Measurements from ENCODE around the gene SAXO2. TPM values are rescaled to one million over a fixed set of nuclear protein-coding genes. Genes with fewer than 3 reads are reported as not detected.
"Not testable (repeated sequence)": the region's sequence is repeated elsewhere in the genome, so short reads cannot be mapped to it uniquely, and the experiment has no call there.

SAXO2 gene
- total and polyA plus RNA-seq, 7 donors: 0.23 to 4.8 (median 1.2) TPM; not detected in 1

DNA sequence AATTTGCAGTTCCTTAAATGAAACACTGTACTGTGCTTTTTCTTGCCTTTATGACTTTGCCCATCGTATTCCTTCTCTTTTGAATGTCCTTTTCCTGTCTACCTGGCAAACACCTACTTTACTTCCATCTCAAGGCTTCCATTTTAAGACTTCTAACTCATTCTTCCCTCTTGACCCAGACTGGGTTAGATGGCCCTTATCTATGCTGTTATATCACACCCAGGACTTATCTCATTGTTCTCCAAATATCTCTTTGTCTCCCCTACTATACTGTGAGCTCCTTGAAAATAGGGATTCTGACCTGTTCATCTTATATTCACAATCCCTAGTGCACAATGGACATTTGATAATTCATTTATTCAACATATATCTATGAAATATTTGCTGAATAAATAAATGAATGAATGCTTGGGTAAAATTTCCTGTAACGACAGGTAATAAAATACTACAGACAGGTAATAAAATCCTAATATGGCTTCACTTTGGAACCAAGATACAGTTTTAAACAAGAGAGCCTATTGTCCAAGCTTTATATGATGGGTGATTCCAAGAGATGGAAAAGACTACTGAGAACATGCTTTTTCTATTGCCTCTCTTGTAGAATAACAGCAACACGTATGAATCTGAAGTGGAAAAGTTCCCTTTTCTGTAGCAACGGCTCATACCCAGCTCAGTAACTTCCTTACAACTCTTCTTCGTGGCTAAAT is 22.8 kb upstream of the SAXO2 start:
- no peaks in the 10 kb centered on the region for H3K9me3 ChIP-seq
- H3K27ac ChIP-seq: no peak overlapping the region
- no peaks in the 10 kb centered on the region for H3K27me3 ChIP-seq
- intact Hi-C loops (cut with DNase I): no loop called here
- TF ChIP-seq, protein P1, sequence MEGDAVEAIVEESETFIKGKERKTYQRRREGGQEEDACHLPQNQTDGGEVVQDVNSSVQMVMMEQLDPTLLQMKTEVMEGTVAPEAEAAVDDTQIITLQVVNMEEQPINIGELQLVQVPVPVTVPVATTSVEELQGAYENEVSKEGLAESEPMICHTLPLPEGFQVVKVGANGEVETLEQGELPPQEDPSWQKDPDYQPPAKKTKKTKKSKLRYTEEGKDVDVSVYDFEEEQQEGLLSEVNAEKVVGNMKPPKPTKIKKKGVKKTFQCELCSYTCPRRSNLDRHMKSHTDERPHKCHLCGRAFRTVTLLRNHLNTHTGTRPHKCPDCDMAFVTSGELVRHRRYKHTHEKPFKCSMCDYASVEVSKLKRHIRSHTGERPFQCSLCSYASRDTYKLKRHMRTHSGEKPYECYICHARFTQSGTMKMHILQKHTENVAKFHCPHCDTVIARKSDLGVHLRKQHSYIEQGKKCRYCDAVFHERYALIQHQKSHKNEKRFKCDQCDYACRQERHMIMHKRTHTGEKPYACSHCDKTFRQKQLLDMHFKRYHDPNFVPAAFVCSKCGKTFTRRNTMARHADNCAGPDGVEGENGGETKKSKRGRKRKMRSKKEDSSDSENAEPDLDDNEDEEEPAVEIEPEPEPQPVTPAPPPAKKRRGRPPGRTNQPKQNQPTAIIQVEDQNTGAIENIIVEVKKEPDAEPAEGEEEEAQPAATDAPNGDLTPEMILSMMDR (IDR thresholded peaks at IDR 0.05): no peak
- TF ChIP-seq EP300 (IDR thresholded peaks at IDR 0.05) (no peak), POLR2AphosphoS5 (IDR thresholded peaks at IDR 0.05) (no peak), POLR2A (IDR thresholded peaks at IDR 0.05) (no peak)
- H3K4me3 ChIP-seq: no peak overlapping the region
- peaks cover 0 to 50% (median 8%) of the 10 kb centered on the region in 4 donors for H3K36me3 ChIP-seq
- DNase-seq: no peak
- H3K4me1 ChIP-seq: no peaks in the 10 kb centered on the region
- WGBS, 2 donors: 18 to 70% methylated on average over 5 of the region's 5 CpGs

DNA sequence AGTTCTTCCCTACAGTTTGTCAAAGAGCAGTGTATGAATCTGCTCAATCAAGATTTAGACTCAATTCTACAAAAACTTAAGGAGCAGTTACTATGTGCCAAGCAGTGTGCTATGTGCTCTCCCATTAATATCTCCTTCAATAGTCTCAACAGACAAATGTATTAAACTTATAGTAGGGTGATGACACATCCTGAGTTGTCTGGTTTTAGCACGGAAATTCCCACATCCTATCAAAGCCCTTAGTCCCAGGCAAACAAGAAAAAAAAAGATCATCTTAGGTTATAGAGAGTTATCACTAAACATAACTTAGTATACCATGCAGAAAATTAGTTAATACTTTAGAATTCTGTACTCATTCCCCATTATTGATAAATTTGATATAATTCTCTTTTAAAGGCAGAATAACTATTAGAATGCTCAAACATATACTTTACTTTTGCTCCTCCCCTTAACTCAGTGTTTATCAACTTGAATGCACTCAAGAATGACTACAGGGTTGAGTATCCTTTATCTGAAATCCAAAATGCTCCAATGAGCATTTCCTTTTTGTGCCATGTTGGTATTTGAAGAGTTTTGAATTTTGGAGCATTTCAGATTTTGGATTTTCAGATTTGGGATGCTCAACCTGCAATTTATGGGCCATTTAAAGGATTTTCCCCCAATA is 20.6 kb upstream of the SAXO2 start:
- WGBS, 2 donors: 85% methylated on average over 1 of the region's 1 CpG
- H3K27ac ChIP-seq; H3K9me3 ChIP-seq; H3K27me3 ChIP-seq; H3K4me1 ChIP-seq; intact Hi-C loops (cut with DNase I); DNase-seq; H3K4me3 ChIP-seq: not testable (repeated sequence)
- H3K36me3 ChIP-seq: peaks cover 0 to 59% (median 8%) of the 10 kb centered on the region in 4 donors

DNA sequence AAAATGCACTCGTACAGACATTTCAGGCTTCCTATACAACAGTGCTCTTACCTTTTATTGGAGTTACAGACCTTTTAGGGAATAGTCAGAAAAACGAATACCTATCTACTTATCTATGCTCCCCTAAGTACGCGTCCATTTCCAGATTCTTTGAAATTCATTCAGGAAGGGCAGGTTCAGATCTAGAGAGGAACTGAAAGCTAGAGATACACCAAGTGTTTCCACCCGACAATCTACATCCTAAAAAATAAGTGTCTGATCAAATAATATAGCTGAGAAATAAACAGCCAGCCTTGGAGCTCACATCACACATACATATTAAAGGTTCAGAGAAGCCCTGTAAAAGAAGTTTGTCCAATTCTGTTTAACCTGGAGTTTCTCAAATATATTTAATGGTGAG is 19.0 kb upstream of the SAXO2 start:
- H3K27ac ChIP-seq; H3K27me3 ChIP-seq; H3K4me1 ChIP-seq; intact Hi-C loops (cut with DNase I); H3K9me3 ChIP-seq; H3K4me3 ChIP-seq; DNase-seq: not testable (repeated sequence)
- H3K36me3 ChIP-seq: peaks cover 0 to 47% (median 7%) of the 10 kb centered on the region in 4 donors
- 78 to 87% methylated on average over 3 of the region's 5 CpGs for WGBS, 2 donors

DNA sequence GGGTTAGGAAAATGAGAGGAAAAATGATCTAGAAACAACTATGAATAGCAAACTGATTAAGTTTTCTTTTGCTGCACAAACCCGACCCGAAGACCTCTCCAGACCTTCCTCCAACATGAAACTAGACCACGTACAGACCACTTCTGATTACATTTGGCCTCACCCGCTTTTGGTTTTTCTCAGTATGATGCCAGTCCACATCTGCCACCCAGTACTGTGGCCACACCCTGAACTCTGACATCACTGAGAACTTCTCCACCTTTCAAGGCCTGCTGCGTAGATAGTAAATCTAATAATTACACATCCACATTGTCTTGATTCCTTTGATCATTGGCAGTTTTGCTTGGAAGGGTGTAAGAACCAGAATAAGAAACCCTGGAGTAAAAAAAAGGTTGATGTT is 16.7 kb upstream of the SAXO2 start:
- H3K9me3 ChIP-seq; H3K4me1 ChIP-seq; intact Hi-C loops (cut with DNase I); DNase-seq; H3K27ac ChIP-seq; H3K27me3 ChIP-seq; H3K4me3 ChIP-seq: not testable (repeated sequence)
- 84 to 93% methylated on average over 5 of the region's 5 CpGs for WGBS, 2 donors
- peaks cover 0 to 28% (median 0%) of the 10 kb centered on the region in 4 donors for H3K36me3 ChIP-seq

DNA sequence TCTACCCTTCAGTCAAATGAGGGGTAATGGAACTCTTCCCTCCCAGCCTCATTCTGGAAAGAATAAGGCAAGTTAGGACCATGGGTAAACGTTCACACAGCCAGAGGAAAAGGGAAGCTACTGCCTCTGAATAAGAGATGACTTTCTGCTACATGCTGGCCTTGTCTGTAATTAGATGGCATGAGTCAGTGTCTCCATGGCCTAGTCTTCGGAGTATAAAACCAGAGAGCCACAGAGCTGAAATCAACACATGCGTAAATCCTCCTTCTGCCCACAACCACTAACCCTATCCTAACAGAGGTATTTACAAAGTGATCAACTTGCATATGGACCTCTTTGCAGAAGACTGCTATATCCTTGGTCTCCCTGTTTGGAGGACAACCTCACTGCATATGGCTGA is 14.4 kb upstream of the SAXO2 start:
- H3K4me3 ChIP-seq; H3K27me3 ChIP-seq; H3K27ac ChIP-seq; DNase-seq; H3K4me1 ChIP-seq; intact Hi-C loops (cut with DNase I); H3K9me3 ChIP-seq: not testable (repeated sequence)
- H3K36me3 ChIP-seq: peaks cover 0 to 37% (median 0%) of the 10 kb centered on the region in 4 donors
- 86 to 90% methylated on average over 3 of the region's 3 CpGs for WGBS, 2 donors

DNA sequence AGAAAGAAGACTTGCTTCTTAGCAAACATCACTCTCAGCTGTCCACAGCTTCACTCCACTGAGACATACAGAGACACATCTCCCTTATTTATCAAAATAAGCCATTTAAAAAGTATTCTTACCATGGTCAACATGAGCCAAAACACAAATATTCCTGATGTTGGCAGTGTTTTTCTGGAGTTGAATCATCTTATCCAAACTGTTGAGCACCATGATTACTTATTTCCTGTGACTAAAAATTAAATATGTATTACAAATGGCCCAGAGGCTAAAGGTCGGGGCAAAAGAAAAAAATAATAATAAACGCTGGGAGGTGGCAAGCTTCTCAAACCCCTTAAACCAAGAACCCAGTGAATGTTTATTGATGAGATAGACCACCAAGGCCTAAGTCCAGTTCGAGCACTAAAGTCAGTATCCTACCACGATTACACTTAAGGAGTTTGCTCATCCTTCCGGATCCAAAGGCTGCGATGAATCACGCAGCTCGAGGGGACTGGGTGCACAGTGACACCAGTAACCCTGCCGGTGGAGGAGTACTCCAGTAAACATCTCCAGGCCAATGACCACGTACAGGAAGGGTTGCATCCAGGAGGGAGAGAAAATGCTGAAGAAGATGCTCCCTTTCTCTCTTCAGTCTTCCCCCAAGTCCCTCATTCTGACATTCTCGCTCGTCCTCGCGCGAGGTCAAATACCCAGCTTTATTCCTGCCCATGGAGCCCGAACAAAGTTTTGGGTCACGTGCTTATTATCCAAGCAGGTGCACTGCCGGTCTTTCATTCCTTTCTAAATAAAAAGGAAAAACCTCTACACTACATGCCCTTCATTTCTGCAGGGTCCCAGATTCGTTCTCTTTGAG is 824 bp upstream of the SAXO2 start:
- Histone ChIP-seq H3K27ac (peak overlapping the region; percentile 81 to 86 (median 82)), H3K4me1 (peaks cover 0 to 24% (median 19%) of the 10 kb centered on the region in 4 donors), H3K4me3 (peak overlapping the region; percentile 79 to 90 (median 88)), H3K36me3 (peaks cover 0 to 20% (median 3%) of the 10 kb centered on the region in 4 donors)
- H3K27me3 ChIP-seq; H3K9me3 ChIP-seq; DNase-seq; intact Hi-C loops (cut with DNase I): not testable (repeated sequence)
- WGBS, 2 donors: 1 to 3% methylated on average over 19 of the region's 19 CpGs

DNA sequence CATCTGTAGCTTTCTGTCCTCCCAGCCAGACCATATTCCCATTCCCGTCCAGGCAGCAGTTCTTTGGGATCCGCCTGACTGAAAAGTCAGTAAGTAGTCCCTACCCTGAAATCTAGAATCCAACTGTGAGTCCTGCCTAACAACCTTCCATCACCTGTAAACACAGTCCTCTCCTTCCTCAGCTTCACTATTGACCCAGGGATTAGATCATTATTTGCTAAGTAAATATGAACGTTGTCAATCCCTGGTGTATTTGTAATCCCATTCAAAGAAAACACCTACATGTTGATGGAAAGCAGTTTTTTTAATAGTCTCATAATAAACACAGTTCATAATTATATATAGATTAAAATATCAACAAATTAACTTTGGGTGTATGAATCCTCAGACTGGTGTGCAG is 732 bp downstream of the SAXO2 start:
- peak overlapping the region; percentile 79 to 90 (median 88) for H3K4me3 ChIP-seq
- no peak for DNase-seq
- peak overlapping the region; percentile 81 to 86 (median 82) for H3K27ac ChIP-seq
- H3K9me3 ChIP-seq: no peaks in the 10 kb centered on the region
- peaks cover 0 to 5% (median 0%) of the 10 kb centered on the region in 4 donors for H3K36me3 ChIP-seq
- no peaks in the 10 kb centered on the region for H3K27me3 ChIP-seq
- peaks cover 0 to 24% (median 19%) of the 10 kb centered on the region in 4 donors for H3K4me1 ChIP-seq
- intact Hi-C loops (cut with DNase I): no loop called here
- 11 to 42% methylated on average over 3 of the region's 3 CpGs for WGBS, 2 donors
- TF ChIP-seq POLR2A (IDR thresholded peaks at IDR 0.05) (no peak), POLR2AphosphoS5 (IDR thresholded peaks at IDR 0.05) (no peak), EP300 (IDR thresholded peaks at IDR 0.05) (no peak)
- TF ChIP-seq, protein P1 (IDR thresholded peaks at IDR 0.05): no peak

DNA sequence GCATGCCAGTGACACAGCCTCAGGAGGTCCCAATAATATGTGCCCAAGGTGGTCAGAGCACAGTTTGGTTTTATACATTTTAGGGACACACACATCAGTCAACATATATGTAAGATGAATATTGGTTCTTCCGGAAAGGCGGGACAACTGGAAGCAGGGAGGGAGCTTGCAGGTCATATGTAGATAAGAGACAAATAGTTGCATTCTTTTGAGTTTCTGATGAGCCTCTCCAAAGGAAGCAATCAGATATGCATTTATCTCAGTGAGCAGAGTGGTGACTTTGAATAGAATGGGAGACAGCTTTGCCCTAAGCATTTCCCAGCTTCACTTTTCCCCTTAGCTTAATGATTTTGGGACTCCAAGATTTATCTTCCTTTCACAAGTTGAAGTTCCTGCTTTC is 4.5 kb downstream of the SAXO2 start:
- H3K27ac ChIP-seq; H3K27me3 ChIP-seq; H3K9me3 ChIP-seq; H3K36me3 ChIP-seq; H3K4me3 ChIP-seq; intact Hi-C loops (cut with DNase I); H3K4me1 ChIP-seq; DNase-seq: not testable (repeated sequence)
- 83 to 97% methylated on average over 2 of the region's 2 CpGs for WGBS, 2 donors

DNA sequence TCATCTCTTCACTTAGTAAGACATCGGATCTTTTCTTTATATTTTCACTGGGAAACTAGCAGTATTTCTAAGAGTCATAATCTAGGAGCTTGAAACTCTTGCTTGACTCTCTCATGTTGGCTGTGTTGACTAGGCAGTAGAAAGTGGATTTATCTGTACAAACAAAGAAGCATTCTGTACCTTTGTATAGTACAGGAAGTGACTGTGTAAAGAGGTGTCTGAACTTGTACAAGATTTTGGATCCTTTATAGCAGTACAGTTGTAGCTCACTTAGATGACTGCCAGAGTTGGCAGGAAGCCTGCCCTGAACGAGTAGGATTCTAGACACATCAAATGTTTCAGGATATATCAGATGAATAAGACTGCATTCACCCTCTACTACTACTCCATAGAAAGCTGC is 5.8 kb downstream of the SAXO2 start:
- DNase-seq; H3K4me3 ChIP-seq; H3K27me3 ChIP-seq; H3K9me3 ChIP-seq; H3K36me3 ChIP-seq; H3K4me1 ChIP-seq; intact Hi-C loops (cut with DNase I); H3K27ac ChIP-seq: not testable (repeated sequence)
- 33 to 34% methylated on average over 2 of the region's 2 CpGs for WGBS, 2 donors

Measured in sigmoid colon (tissue), 7 donors.